Astrocyte (in vitro differentiated cells and primary cell): ENCODE data around the gene SLAMF8.

ENCODE experiments used
- EZH2 ChIP-seq: IDR thresholded peaks from 2 replicates; pipeline ENCODE4 v1.6.1; 2012; ENCODE audit warnings: mild to moderate bottlenecking, low read length, inconsistent platforms; ENCODE audit not compliant: insufficient read depth
- TF ChIP-seq, protein P1 (sequence below): IDR thresholded peaks from 2 replicates; pipeline ENCODE4 v1.5.1; 2011; ENCODE audit warnings: low read depth, mild to moderate bottlenecking, inconsistent platforms, low read length, moderate library complexity; ENCODE audit not compliant: insufficient read depth

DNA sequence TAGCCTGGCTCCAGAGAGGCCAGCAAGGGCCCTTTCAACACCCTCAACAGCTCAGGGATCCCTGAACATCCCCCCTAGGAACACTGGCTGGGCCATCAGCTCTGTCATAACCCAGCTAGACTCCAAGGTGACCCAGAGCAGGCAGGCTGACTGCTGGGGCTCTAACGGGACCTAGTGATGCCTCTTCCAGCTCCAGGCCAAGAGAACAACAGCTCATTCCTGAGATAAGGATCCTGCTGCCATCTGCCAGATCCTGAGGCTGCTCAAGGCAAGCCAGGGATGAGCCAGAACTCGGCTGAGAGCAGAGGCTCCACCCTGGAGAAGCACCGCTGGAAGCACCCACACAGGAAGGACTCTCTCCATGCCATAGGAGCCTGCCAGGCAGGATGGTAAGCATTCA, 33.8 kb downstream of the SLAMF8 start:
- TF ChIP-seq EZH2 = no peak
- TF ChIP-seq, protein P1, sequence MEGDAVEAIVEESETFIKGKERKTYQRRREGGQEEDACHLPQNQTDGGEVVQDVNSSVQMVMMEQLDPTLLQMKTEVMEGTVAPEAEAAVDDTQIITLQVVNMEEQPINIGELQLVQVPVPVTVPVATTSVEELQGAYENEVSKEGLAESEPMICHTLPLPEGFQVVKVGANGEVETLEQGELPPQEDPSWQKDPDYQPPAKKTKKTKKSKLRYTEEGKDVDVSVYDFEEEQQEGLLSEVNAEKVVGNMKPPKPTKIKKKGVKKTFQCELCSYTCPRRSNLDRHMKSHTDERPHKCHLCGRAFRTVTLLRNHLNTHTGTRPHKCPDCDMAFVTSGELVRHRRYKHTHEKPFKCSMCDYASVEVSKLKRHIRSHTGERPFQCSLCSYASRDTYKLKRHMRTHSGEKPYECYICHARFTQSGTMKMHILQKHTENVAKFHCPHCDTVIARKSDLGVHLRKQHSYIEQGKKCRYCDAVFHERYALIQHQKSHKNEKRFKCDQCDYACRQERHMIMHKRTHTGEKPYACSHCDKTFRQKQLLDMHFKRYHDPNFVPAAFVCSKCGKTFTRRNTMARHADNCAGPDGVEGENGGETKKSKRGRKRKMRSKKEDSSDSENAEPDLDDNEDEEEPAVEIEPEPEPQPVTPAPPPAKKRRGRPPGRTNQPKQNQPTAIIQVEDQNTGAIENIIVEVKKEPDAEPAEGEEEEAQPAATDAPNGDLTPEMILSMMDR = no peak
